ENCODE data around the gene SEMA3B.

DNA sequence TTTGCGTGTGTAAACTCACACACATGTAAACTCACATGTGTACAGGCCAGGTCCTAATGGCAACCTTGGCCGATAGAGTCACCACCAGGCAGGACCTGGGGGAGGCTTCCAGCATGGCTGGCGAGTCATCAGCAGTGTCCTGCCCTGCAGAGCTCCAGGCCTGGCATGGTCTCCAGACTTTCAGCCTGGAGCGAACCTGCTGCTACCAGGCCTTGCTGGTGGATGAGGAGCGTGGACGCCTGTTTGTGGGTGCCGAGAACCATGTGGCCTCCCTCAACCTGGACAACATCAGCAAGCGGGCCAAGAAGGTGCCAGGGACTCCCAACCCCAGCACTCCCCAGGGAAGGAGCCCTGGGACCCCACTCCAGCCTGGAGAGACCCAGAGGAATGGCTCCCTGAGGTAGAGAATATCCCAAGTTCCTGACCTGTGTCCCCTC is 1.0 kb downstream of the SEMA3B start:
- TF ChIP-seq, protein P1, sequence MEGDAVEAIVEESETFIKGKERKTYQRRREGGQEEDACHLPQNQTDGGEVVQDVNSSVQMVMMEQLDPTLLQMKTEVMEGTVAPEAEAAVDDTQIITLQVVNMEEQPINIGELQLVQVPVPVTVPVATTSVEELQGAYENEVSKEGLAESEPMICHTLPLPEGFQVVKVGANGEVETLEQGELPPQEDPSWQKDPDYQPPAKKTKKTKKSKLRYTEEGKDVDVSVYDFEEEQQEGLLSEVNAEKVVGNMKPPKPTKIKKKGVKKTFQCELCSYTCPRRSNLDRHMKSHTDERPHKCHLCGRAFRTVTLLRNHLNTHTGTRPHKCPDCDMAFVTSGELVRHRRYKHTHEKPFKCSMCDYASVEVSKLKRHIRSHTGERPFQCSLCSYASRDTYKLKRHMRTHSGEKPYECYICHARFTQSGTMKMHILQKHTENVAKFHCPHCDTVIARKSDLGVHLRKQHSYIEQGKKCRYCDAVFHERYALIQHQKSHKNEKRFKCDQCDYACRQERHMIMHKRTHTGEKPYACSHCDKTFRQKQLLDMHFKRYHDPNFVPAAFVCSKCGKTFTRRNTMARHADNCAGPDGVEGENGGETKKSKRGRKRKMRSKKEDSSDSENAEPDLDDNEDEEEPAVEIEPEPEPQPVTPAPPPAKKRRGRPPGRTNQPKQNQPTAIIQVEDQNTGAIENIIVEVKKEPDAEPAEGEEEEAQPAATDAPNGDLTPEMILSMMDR (IDR thresholded peaks at IDR 0.05): no peak
- TF ChIP-seq POLR2A (IDR thresholded peaks at IDR 0.05; ENCODE audit: low read depth) (no peak), POLR2AphosphoS5 (IDR thresholded peaks at IDR 0.05) (no peak)

All from esophagus muscularis mucosa (tissue), 3 donors.